Testis (tissue), 2 donors: Measurements from ENCODE around the gene AURKA.

Experiments
- CTCF ChIP-seq, 3 experiments: fragments of 450-650 bp in 2 of 3; fragments of 200-600 bp in 1 of 3; sonication (generic) in 1 of 3; IDR thresholded peaks; one replicate each; pipeline ENCODE4 v1.5.1; 2016 to 2019; ENCODE audit warnings: antibody characterized with exemption in 3 of 3, mild to moderate bottlenecking in 2 of 3, moderate library complexity in 1 of 3
- POLR2A ChIP-seq: fragments of 450-650 bp; IDR thresholded peaks from one replicate; pipeline ENCODE4 v1.6.1; 2017; ENCODE audit warnings: antibody characterized with exemption, mild to moderate bottlenecking, moderate library complexity

- TF ChIP-seq CTCF (IDR thresholded peaks at IDR 0.05) (no peak), POLR2A (no peak)
These were observed 31.9 kb upstream of the AURKA start for GRCh38 chr20:56423886-56424285.
